GM12878 (cell line): ENCODE data around the gene CHAT. TPM values are rescaled to one million over a fixed set of nuclear protein-coding genes. Genes with fewer than 3 reads are reported as not detected.

Experiments used
- ATAC-seq: fragments of 200-7000 bp; cut with Tn5 transposase; 3 replicates; pipeline ENCODE4 v1.9.1; 2020; ENCODE audit warnings: mild to moderate bottlenecking, moderate library complexity
- BruUV-seq: library from RNA; stranded (reverse); fragments of 400-500 nt; replicated peaks from 2 replicates; lab custom pipeline; 2021; lab: Mats Ljungman, UMichigan
- CTCF ChIA-PET: fragments of 300-600 bp; sonication (Branson Sonifier 250); formaldehyde crosslinking; extraction: SDS; loops from one replicate; lab custom pipeline; 2021; ENCODE audit warnings: inconsistent platforms; lab: Yijun Ruan, JAX
- POLR2A ChIA-PET: fragments of 350-600 bp; formaldehyde crosslinking; extraction: SDS; loops from one replicate; lab custom pipeline; 2021; ENCODE audit warnings: inconsistent platforms; lab: Charles Lee
- RAD21 ChIA-PET: fragments of 300-600 bp; sonication (Branson Sonifier 250); formaldehyde crosslinking; loops from one replicate; lab custom pipeline; 2023; ENCODE audit warnings: antibody characterized with exemption; ENCODE audit not compliant: unreplicated experiment; lab: Charles Lee
- SMC1A ChIA-PET: fragments of 300-600 bp; sonication (Branson Sonifier 250); formaldehyde crosslinking; loops from one replicate; lab custom pipeline; 2023; ENCODE audit not compliant: unreplicated experiment, uncharacterized antibody; lab: Charles Lee
- DNase-seq: peaks from one replicate; pipeline ENCODE4 v3.0.0-alpha.2; 2011; ENCODE audit warnings: low read depth, low spot score
- FAIRE-seq: peaks from 3 replicates; lab custom pipeline; 2011; peaks lifted over from hg19 to GRCh38; lab: Jason Lieb, UNC
- H2AFZ ChIP-seq: 2 replicates; pipeline ENCODE4 v1.6.0; 2011; ENCODE audit warnings: low read depth, low read length, control low read depth; ENCODE audit not compliant: control insufficient read depth
- H3K27ac ChIP-seq: 2 replicates; pipeline ENCODE4 v1.5.1; 2011; ENCODE audit warnings: control low read depth; ENCODE audit not compliant: control insufficient read depth, insufficient read depth
- H3K27me3 ChIP-seq, 2 experiments: replicated peaks in 1 of 2; 2 replicates each; pipeline versions ENCODE4 v1.6.0 to v1.6.1; 2011; ENCODE audit warnings: low read length in 1 of 2; ENCODE audit not compliant: control insufficient read depth in 2 of 2, insufficient read depth in 2 of 2
- H3K36me3 ChIP-seq, 2 experiments: 2 replicates each; pipeline ENCODE4 v1.5.1; 2011; ENCODE audit warnings: low read length in 1 of 2; ENCODE audit not compliant: control insufficient read depth in 2 of 2, insufficient read depth in 2 of 2
- H3K4me1 ChIP-seq: 2 replicates; pipeline ENCODE4 v1.6.1; 2011; ENCODE audit warnings: mild to moderate bottlenecking, low read length, moderate library complexity, mixed read lengths; ENCODE audit not compliant: control insufficient read depth, insufficient read depth
- H3K4me2 ChIP-seq: 2 replicates; pipeline ENCODE4 v1.6.0; 2011; ENCODE audit warnings: control low read depth; ENCODE audit not compliant: control insufficient read depth, insufficient read depth
- H3K4me3 ChIP-seq: fragments of 200-600 bp; sonication (generic); 2 replicates; pipeline ENCODE4 v1.5.1; 2016
- H3K79me2 ChIP-seq: 2 replicates; pipeline ENCODE4 v1.6.0; 2011; ENCODE audit warnings: low read length; ENCODE audit not compliant: control insufficient read depth, insufficient read depth
- H3K9ac ChIP-seq: 2 replicates; pipeline ENCODE4 v1.8.0; 2011; ENCODE audit warnings: low read length, control low read depth, mixed read lengths; ENCODE audit not compliant: control insufficient read depth, insufficient read depth
- H3K9me3 ChIP-seq: replicated peaks from 3 replicates; pipeline ENCODE4 v1.5.1; 2011; ENCODE audit warnings: mild to moderate bottlenecking, low read length; ENCODE audit not compliant: control insufficient read depth, insufficient read depth
- H4K20me1 ChIP-seq: 2 replicates; pipeline ENCODE4 v1.6.0; 2011; ENCODE audit not compliant: control insufficient read depth, insufficient read depth
- BCLAF1 ChIP-seq: fragments of 450-650 bp; IDR thresholded peaks from 2 replicates; pipeline ENCODE4 v1.6.1; 2017; ENCODE audit warnings: antibody characterized with exemption, mild to moderate bottlenecking, moderate library complexity
- BHLHE40 ChIP-seq, 2 experiments: fragments of 450-650 bp in 1 of 2; IDR thresholded peaks; 2 replicates each; pipeline ENCODE4 v1.6.1; 2011 to 2017; ENCODE audit warnings: low read depth in 2 of 2, borderline replicate concordance in 1 of 2, improper control_type of control experiment in 1 of 2, low read length in 1 of 2, mild to moderate bottlenecking in 1 of 2
- CBFB ChIP-seq: IDR thresholded peaks from 2 replicates; pipeline ENCODE4 v1.6.1; 2016; ENCODE audit warnings: antibody characterized with exemption, low read depth
- CBX3 ChIP-seq: fragments of 200-600 bp; sonication (generic); IDR thresholded peaks from 2 replicates; pipeline ENCODE4 v1.6.1; 2016; ENCODE audit warnings: low read depth, borderline replicate concordance
- CEBPB ChIP-seq, 2 experiments: fragments of 150-350 bp in 1 of 2; IDR thresholded peaks; 2 replicates each; pipeline ENCODE4 v1.6.1; 2012 to 2014; ENCODE audit warnings: low read depth in 2 of 2, low read length in 2 of 2, borderline replicate concordance in 1 of 2, inconsistent platforms in 1 of 2
- CHD4 ChIP-seq: fragments of 200-600 bp; sonication (generic); IDR thresholded peaks from 2 replicates; pipeline ENCODE4 v1.6.1; 2016; ENCODE audit warnings: mild to moderate bottlenecking
- MAX ChIP-seq: IDR thresholded peaks from 2 replicates; pipeline ENCODE4 v1.6.1; 2012; ENCODE audit warnings: low read depth, low read length, improper control_type of control experiment
- NFYB ChIP-seq: IDR thresholded peaks from 2 replicates; pipeline ENCODE4 v1.6.1; 2011; ENCODE audit warnings: low read depth, mild to moderate bottlenecking, low read length, improper control_type of control experiment, moderate library complexity; ENCODE audit not compliant: insufficient read depth
- RBBP5 ChIP-seq: fragments of 200-600 bp; sonication (generic); conservative IDR thresholded peaks from 2 replicates; pipeline ENCODE4 v1.6.1; 2016
- SP1 ChIP-seq: IDR thresholded peaks from one replicate; pipeline ENCODE4 v1.6.1; 2011; ENCODE audit warnings: low read depth, low read length
- TCF3 ChIP-seq: IDR thresholded peaks from 2 replicates; pipeline ENCODE4 v1.6.1; 2012; ENCODE audit warnings: low read depth, mild to moderate bottlenecking, low read length, borderline replicate concordance; ENCODE audit not compliant: insufficient read depth
- ZBTB33 ChIP-seq: fragments of 450-650 bp; IDR thresholded peaks from 2 replicates; pipeline ENCODE4 v1.6.1; 2017; ENCODE audit warnings: mild to moderate bottlenecking
- WGBS: methylation state at CpG from one replicate; pipeline ENCODE4 v1.1.6; 2016; ENCODE audit warnings: low lambda C conversion rate; ENCODE audit not compliant: insufficient replicate concordance, insufficient coverage; ENCODE audit errors: missing lambda C conversion rate; 5-methylcytosine and 5-hydroxymethylcytosine counted together
- in situ Hi-C: fragments of 300-500 bp; cut with MboI; formaldehyde crosslinking; loops from 9 replicates; pipeline ENCODE4 v1.14.3; 2018; ENCODE audit warnings: mixed read lengths
- intact Hi-C: fragments of 100-400 bp; cut with micrococcal nuclease; formaldehyde crosslinking; loops from one replicate; pipeline ENCODE4 v1.14.2; 2022; ENCODE audit not compliant: unreplicated experiment
- polyA plus RNA-seq, 11 experiments: library from polyadenylated mRNA; depleted of rRNA in 4 of 11; unstranded in 6 of 11; stranded (reverse) in 5 of 11; fragments of >200 nt; fragmentation: Nextera tagmentation in 4 of 11; fragmentation: Illumina TruSeq in 1 of 11; extraction: Ambion mirVana in 4 of 11; extraction: Trizol in 1 of 11; gene quantifications; 1 replicate in 1 of 11; 2 replicates in 10 of 11; pipeline versions ENCODE4 v1.2.1 to v1.2.3, GENCODE V29; 2011 to 2016; ENCODE audit warnings: inconsistent platforms in 2 of 11, missing spikeins in 2 of 11, low read depth in 1 of 11
- total RNA-seq, 4 experiments: library from RNA; depleted of rRNA in 3 of 4; stranded (reverse); fragments of >200 nt in 3 of 4; fragmentation: Illumina TruSeq in 1 of 4; extraction: Trizol in 1 of 4; gene quantifications; 2 replicates each; pipeline versions ENCODE4 v1.2.1 to v1.2.3, GENCODE V29; 2013 to 2021
- TF ChIP-seq, protein P1 (sequence below): fragments of 450-650 bp; formaldehyde crosslinking; IDR thresholded peaks from 2 replicates; pipeline ENCODE4 v1.5.0; 2022; ENCODE audit warnings: mild to moderate bottlenecking, missing genetic modification characterization
- TF ChIP-seq, protein P2 (sequence below): fragments of 450-650 bp; IDR thresholded peaks from 2 replicates; pipeline ENCODE4 v1.6.1; 2014; ENCODE audit warnings: mild to moderate bottlenecking

The CHAT gene
- total and polyA plus RNA-seq, 10 of the 15 experiments (the other 5 are each of a cell fraction or from before 2014, with no cell fraction given), result not detected

GRCh38 chr10:49649294-49649693 lies 35.5 kb downstream of the CHAT start:
- Histone ChIP-seq H3K36me3 (no peaks in the 10 kb centered on the region), H3K27me3 (no peaks in the 10 kb centered on the region), H3K4me1 (no peaks in the 10 kb centered on the region), H4K20me1 (no peaks in the 10 kb centered on the region), H3K79me2 (no peaks in the 10 kb centered on the region), H3K9me3 (no peaks in the 10 kb centered on the region), H3K27ac (no peak overlapping the region), H3K9ac (no peak overlapping the region), H3K4me3 (no peak overlapping the region), H2AFZ (peak overlapping the region; percentile 58; the same call in 1 of the 2 replicates), H3K4me2 (peak overlapping the region; percentile 33; the same call in 1 of the 2 replicates)
- ChIA-PET RAD21 (no interaction called here), POLR2A (no interaction called here), SMC1A (no interaction called here), CTCF (interaction anchor here (0.6 to 0.8 kb wide), 2 partner anchors 11 to 125 kb away, joined by 3 read pairs; no protein-coding TSS in a partner anchor)
- BruUV-seq, result no TSS peak
- 16% methylated on average over 17 of the region's 17 CpGs for WGBS
- ATAC-seq (peak; percentile 52), DNase-seq (no peak), FAIRE-seq (no peak)
- in situ Hi-C loops, result no loop called here
- no peak for TF ChIP-seq ZBTB33
- no peak for TF ChIP-seq RBBP5
- no peak for TF ChIP-seq SP1
- TF ChIP-seq, protein P1, sequence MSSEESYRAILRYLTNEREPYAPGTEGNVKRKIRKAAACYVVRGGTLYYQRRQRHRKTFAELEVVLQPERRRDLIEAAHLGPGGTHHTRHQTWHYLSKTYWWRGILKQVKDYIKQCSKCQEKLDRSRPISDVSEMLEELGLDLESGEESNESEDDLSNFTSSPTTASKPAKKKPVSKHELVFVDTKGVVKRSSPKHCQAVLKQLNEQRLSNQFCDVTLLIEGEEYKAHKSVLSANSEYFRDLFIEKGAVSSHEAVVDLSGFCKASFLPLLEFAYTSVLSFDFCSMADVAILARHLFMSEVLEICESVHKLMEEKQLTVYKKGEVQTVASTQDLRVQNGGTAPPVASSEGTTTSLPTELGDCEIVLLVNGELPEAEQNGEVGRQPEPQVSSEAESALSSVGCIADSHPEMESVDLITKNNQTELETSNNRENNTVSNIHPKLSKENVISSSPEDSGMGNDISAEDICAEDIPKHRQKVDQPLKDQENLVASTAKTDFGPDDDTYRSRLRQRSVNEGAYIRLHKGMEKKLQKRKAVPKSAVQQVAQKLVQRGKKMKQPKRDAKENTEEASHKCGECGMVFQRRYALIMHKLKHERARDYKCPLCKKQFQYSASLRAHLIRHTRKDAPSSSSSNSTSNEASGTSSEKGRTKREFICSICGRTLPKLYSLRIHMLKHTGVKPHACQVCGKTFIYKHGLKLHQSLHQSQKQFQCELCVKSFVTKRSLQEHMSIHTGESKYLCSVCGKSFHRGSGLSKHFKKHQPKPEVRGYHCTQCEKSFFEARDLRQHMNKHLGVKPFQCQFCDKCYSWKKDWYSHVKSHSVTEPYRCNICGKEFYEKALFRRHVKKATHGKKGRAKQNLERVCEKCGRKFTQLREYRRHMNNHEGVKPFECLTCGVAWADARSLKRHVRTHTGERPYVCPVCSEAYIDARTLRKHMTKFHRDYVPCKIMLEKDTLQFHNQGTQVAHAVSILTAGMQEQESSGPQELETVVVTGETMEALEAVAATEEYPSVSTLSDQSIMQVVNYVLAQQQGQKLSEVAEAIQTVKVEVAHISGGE (CRISPR knock-in tag), result no peak
- TF ChIP-seq NFYB, result no peak
- TF ChIP-seq, protein P2, sequence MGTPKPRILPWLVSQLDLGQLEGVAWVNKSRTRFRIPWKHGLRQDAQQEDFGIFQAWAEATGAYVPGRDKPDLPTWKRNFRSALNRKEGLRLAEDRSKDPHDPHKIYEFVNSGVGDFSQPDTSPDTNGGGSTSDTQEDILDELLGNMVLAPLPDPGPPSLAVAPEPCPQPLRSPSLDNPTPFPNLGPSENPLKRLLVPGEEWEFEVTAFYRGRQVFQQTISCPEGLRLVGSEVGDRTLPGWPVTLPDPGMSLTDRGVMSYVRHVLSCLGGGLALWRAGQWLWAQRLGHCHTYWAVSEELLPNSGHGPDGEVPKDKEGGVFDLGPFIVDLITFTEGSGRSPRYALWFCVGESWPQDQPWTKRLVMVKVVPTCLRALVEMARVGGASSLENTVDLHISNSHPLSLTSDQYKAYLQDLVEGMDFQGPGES, result no peak
- TF ChIP-seq BHLHE40 (IDR thresholded peaks at IDR 0.05; ENCODE audit: borderline replicate concordance in 1 of 2, low read depth in 2 of 2, low read length in 1 of 2), result no peak
- TF ChIP-seq BCLAF1, result no peak
- no peak for TF ChIP-seq MAX
- TF ChIP-seq CHD4, result no peak
- TF ChIP-seq CBFB, result no peak
- TF ChIP-seq CEBPB (IDR thresholded peaks at IDR 0.05; ENCODE audit: borderline replicate concordance in 1 of 2, low read depth in 2 of 2, low read length in 2 of 2), result no peak
- TF ChIP-seq CBX3, result no peak
- TF ChIP-seq TCF3, result no peak
- intact Hi-C loops, result no loop called here
